ENCODE results near the gene EPS8. TPM values are rescaled to one million over a fixed set of nuclear protein-coding genes. Genes with fewer than 3 reads are reported as not detected.
"Not testable (repeated sequence)": the region's sequence is repeated elsewhere in the genome, so short reads cannot be mapped to it uniquely, and the experiment has no call there.

EPS8 gene
- polyA plus RNA-seq, 1 donor from 2014 or later: 1.6 TPM

- Mint-ChIP-seq H3K9me3 (no peaks in the 10 kb centered on the region), H3K27me3 (no peaks in the 10 kb centered on the region), H3K4me3 (no peak overlapping the region), H3K36me3 (peaks cover 8% of the 10 kb centered on the region), H3K27ac (peak overlapping the region in 1 of 3 donors; percentile 44), H3K4me1 (peaks cover 0 to 3% (median 0%) of the 10 kb centered on the region in 3 donors)
Measured at GRCh38 chr12:15625075-15625474, 164.1 kb downstream of the EPS8 start.

DNA sequence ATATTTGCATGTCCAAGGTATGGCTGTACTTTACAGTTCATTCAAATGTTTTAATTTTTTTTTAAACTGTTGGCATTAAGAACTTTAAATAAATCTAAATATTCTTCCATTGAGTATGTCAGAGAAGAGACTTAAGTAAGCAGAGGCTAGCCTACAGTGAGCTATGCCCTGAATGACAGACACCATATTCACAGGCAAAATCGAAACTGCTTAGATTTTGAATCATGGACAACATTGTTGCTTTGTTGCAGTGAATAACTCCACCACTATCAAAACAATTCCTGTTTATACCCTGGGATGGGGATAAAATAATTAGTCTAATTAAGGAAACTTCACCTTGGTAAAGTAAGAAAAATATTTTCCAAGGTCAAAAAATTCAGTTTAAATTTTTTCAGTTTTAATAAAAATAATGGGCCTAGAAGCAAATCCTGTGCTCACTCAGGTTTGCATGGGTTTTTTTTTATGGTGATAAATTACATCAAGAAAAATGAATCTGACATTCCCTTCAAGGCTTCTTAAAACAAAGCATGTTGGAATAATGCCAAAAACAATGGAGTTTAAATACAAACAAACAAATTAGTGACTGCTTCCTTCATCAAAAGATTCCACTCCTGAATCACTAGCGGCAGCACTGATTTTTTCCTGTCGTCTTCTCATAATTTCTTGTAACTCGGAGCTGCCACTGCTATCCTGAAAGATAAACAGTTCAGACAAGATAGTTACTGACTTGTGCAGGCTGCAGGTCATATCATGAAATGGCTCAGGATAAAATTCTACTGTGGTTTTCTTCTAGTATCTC, 168.2 kb downstream of the EPS8 start:
- Mint-ChIP-seq H3K4me3 (no peak overlapping the region), H3K27ac (no peak overlapping the region), H3K9me3 (peaks cover 0 to 6% (median 6%) of the 10 kb centered on the region in 3 donors), H3K4me1 (no peaks in the 10 kb centered on the region), H3K27me3 (peaks cover 4% of the 10 kb centered on the region), H3K36me3 (peaks cover 11% of the 10 kb centered on the region)

DNA sequence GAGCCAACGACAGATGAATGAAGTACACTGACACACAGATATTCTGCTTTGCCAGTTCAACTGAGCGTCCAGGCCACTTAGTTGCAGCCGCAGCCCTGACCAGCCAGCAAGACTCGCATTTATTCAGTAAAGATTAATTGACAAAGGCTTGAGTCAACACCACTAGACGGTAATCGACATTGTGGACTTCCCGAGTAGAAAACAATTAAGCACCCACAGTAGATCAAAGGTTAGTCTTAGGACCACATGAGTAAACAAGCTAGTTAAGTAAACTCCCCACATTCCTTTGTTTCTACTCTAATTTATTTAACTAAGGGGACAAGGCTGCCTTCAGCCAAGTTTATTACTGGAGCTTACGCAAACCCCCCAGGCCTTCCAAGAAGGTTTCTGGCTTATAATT, 172.7 kb downstream of the EPS8 start:
- not testable (repeated sequence) for H3K36me3 Mint-ChIP-seq, H3K4me1 Mint-ChIP-seq, H3K4me3 Mint-ChIP-seq, H3K27me3 Mint-ChIP-seq, H3K27ac Mint-ChIP-seq
- H3K9me3 Mint-ChIP-seq: peaks cover 0 to 13% (median 6%) of the 10 kb centered on the region in 3 donors

GRCh38 chr12:15613981-15614380, 175.2 kb downstream of the EPS8 start:
- Mint-ChIP-seq H3K27ac (no peak overlapping the region), H3K9me3 (peaks cover 0 to 13% (median 6%) of the 10 kb centered on the region in 3 donors), H3K27me3 (peaks cover 4% of the 10 kb centered on the region), H3K4me3 (no peak overlapping the region), H3K4me1 (no peaks in the 10 kb centered on the region), H3K36me3 (no peaks in the 10 kb centered on the region)

DNA sequence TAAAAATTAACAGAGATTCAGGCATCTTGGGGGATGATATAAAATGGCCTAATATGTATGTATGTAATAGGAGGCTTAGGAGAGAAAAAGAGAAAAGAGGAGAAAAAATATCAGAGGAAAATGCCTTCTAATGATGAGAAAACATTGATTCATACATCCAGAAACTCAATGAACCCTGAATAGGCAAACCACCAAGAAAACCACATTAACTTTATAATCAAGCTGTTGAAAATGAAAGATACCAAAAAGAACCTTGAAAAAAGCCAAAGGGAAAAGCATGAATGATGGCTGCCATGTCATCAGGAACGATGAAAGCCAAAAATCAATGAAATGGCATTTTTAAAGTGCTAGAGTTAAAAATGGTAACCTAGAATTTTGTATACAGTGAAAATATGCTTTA, 180.2 kb downstream of the EPS8 start:
- no peaks in the 10 kb centered on the region for H3K4me1 Mint-ChIP-seq
- peaks cover 0 to 7% (median 0%) of the 10 kb centered on the region in 3 donors for H3K9me3 Mint-ChIP-seq
- no peaks in the 10 kb centered on the region for H3K36me3 Mint-ChIP-seq
- H3K27me3 Mint-ChIP-seq: no peaks in the 10 kb centered on the region
- no peak overlapping the region for H3K27ac Mint-ChIP-seq
- no peak overlapping the region for H3K4me3 Mint-ChIP-seq

DNA sequence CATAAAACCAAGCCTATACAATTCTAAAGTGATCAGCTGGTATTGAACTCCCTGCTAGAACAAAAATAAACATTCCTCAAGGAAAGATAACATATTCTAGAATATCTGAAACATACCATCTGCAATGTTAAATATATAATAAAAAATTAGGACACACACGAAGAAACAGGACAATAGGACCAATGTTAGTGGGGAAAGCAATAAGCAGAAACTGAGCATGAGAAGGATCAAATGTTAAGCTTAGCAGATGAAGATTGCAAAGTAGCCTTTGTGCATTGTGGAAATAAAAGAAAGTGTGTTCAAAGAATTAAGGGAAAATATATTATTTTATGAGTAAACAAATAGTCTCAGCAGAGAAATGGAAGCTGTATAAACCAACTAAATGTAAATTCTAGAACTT, 180.8 kb downstream of the EPS8 start:
- H3K4me1 Mint-ChIP-seq: no peaks in the 10 kb centered on the region
- H3K27ac Mint-ChIP-seq: no peak overlapping the region
- H3K4me3 Mint-ChIP-seq: no peak overlapping the region
- H3K9me3 Mint-ChIP-seq: peaks cover 0 to 5% (median 0%) of the 10 kb centered on the region in 3 donors
- H3K36me3 Mint-ChIP-seq: no peaks in the 10 kb centered on the region
- H3K27me3 Mint-ChIP-seq: no peaks in the 10 kb centered on the region

DNA sequence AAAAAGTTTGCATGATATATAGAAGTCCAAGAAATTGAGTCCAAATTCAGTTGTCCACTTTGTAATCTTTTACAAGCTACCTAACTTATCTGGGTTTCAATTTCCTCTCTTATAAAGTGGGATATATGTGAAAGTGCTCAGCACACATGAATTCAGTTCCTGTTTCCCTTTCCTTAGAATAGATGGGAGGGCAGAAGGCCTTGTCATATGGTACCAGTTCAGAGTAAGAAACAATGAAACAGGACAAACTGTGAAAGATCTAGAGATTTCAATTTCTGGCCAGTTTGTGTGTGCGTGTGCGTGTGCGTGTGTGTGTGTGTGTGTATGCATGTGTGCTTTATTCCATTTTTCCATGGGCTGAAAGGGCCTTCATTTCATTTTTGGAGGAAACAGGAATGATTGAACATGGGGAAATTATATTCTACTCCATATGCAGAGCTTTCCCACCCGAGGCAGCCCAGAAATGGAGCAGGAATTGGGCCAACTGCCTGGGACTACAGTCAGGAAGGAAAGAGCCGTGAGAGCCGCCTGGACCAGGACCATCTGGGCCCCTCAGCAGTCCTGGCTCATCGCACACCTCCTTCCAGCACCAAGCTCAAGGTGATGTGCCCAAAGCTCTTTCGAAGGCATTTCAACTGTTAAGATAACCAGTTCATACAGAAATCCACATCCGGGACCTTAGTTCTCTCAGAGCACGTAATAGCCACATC, 183.2 kb downstream of the EPS8 start:
- Mint-ChIP-seq H3K36me3 (no peaks in the 10 kb centered on the region), H3K27ac (no peak overlapping the region), H3K27me3 (peaks cover 3% of the 10 kb centered on the region), H3K4me1 (no peaks in the 10 kb centered on the region), H3K4me3 (no peak overlapping the region), H3K9me3 (no peaks in the 10 kb centered on the region)

DNA sequence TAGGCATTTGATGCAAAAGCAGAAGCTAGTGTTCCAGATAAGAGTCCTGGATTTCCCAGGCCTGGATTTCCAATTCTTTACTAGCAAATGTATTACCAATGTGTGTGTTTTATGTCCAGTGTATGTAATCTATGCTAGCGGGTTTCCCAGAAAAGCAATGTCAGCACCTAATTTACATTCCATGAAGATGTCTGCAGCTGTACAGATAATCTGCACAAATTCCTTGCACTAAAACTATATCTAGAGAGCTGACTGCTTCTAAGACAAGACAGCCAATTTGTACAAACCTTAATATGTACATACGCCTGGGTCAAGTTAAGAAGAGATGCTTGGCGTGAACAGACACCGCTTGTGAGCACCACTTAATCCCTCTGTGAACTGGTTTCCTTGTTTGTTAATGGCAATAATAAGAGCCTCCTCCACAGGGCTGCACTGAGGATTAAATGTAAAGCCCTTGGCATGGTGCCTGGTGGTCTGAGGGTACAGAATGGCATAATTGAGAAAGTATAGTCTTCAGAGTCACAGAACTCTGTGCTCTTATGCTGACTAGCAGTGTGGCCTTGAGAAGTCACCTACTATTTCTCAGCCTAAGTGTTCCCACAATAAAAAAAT, 185.6 kb downstream of the EPS8 start:
- Mint-ChIP-seq H3K4me3 (no peak overlapping the region), H3K27me3 (peaks cover 3% of the 10 kb centered on the region), H3K9me3 (no peaks in the 10 kb centered on the region), H3K36me3 (no peaks in the 10 kb centered on the region), H3K27ac (no peak overlapping the region), H3K4me1 (no peaks in the 10 kb centered on the region)

- H3K4me3 Mint-ChIP-seq: no peak overlapping the region
- peaks cover 0 to 5% (median 0%) of the 10 kb centered on the region in 3 donors for H3K4me1 Mint-ChIP-seq
- peak overlapping the region in 1 of 3 donors; percentile 35 for H3K27ac Mint-ChIP-seq
- no peaks in the 10 kb centered on the region for H3K9me3 Mint-ChIP-seq
- no peaks in the 10 kb centered on the region for H3K36me3 Mint-ChIP-seq
- peaks cover 3% of the 10 kb centered on the region for H3K27me3 Mint-ChIP-seq
Measured at GRCh38 chr12:15602051-15602672, 187.0 kb downstream of the EPS8 start.

- Mint-ChIP-seq H3K4me1 (peaks cover 0 to 5% (median 0%) of the 10 kb centered on the region in 3 donors), H3K27me3 (peaks cover 3% of the 10 kb centered on the region), H3K4me3 (no peak overlapping the region), H3K36me3 (no peaks in the 10 kb centered on the region), H3K9me3 (no peaks in the 10 kb centered on the region), H3K27ac (no peak overlapping the region)
Measured at GRCh38 chr12:15601210-15601800, 187.9 kb downstream of the EPS8 start.

- peaks cover 0 to 5% (median 0%) of the 10 kb centered on the region in 3 donors for H3K4me1 Mint-ChIP-seq
- H3K36me3 Mint-ChIP-seq: peaks cover 3% of the 10 kb centered on the region
- no peak overlapping the region for H3K27ac Mint-ChIP-seq
- no peaks in the 10 kb centered on the region for H3K9me3 Mint-ChIP-seq
- H3K27me3 Mint-ChIP-seq: peaks cover 3% of the 10 kb centered on the region
- no peak overlapping the region for H3K4me3 Mint-ChIP-seq
Measured at GRCh38 chr12:15600223-15600935, 188.8 kb downstream of the EPS8 start.

DNA sequence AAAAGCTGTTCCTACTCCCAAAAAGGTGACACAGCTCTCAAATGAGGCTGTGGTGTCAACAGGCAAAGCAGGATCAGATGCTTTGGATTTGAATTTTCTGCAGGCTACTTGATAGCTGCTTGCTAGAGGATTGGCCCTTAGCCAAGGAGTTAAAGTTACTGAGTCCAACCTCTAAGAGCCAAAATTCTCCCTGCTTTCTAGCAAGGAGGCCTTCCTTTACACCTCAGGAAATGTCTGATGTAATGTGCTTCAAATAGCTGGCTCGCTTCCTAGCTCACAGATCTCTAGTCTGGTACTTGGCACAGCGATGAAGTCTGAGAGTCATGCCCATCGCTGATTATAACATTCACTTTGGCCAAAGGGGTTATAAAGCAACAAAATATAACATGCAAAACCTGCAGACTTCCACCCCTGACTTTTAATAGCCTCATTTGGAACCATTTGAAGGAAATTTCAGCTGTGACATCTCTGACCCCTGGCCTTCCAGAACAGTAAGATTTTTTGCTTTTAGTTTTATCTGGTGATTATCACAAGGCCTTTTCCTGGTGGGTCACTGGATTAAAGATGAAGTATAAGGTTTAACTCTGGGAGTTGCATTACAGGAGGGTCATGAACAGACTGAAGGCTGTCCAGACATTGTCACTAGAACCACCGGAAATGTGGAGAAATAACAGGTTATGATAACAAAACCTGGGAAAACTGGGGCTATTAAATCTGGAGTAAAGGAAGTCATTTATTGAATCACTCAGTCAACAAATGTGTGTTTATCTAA, 189.7 kb downstream of the EPS8 start:
- Mint-ChIP-seq H3K4me1 (peaks cover 0 to 5% (median 0%) of the 10 kb centered on the region in 3 donors), H3K36me3 (peaks cover 3% of the 10 kb centered on the region), H3K27me3 (peaks cover 3% of the 10 kb centered on the region), H3K9me3 (no peaks in the 10 kb centered on the region), H3K27ac (no peak overlapping the region), H3K4me3 (no peak overlapping the region)

DNA sequence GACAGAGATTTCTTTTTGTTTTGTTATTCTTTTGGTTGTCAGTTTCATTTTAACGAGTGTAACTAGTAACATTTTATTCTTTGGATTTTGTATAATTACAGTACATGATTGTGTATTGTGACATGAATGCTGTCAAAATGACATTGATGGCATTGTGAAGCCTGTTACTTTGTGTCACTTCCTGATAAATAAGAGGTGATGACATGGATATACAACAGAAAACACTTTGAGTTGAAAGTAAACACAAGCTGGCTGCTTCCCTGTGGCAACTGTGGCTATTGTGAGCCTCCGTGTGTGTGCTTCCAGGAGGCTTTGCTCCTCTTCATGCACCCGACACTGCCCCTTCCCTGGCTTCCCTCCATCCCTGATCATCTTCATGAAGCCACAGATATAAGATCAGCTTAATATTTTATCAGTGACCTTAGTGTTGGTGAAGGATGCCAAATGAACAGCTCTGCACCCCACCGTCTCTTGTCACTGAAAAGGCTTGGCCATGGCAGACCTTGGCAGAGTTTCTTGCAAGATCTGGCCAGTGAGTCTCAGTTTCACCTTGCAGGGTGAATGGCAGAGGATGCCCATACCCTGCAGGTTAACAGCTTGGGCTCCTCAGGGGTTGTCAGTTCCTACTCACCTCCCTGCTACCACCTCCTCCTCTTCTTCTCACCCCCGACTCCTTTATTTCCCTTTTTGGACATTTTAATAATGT, 191.9 kb downstream of the EPS8 start:
- Mint-ChIP-seq H3K4me1 (peaks cover 0 to 5% (median 0%) of the 10 kb centered on the region in 3 donors), H3K9me3 (no peaks in the 10 kb centered on the region), H3K27ac (no peak overlapping the region), H3K4me3 (peak overlapping the region in 1 of 4 donors; percentile 65), H3K27me3 (peaks cover 3% of the 10 kb centered on the region), H3K36me3 (peaks cover 3% of the 10 kb centered on the region)

Data from IgD-negative memory B cell (primary cell).